Activated CD8-positive, alpha-beta memory T cell treated with anti-CD3 and anti-CD28 coated beads, Interleukin-2, amount 50 U/mL, for 24 hours (primary cell): ENCODE measurements around the gene KIF5A.
A peak's percentile ranks its signal among the peaks of the same experiment; 100 is the strongest.
"Not testable (repeated sequence)": the region's sequence is repeated elsewhere in the genome, so short reads cannot be mapped to it uniquely, and the experiment has no call there.

ENCODE experiments used
- DNase-seq: peaks from one replicate; pipeline ENCODE4 v3.0.0-alpha.2; 2020; ENCODE audit errors: extremely low read depth

KIF5A gene

GRCh38 chr12:57584050-57584449 is 34.2 kb downstream of the KIF5A start:
- DNase-seq = no peak

GRCh38 chr12:57584690-57585089 is 34.8 kb downstream of the KIF5A start:
- no peak for DNase-seq

GRCh38 chr12:57585156-57585555 is 35.3 kb downstream of the KIF5A start:
- DNase-seq = no peak

- no peak for DNase-seq
These were observed 36.3 kb downstream of the KIF5A start for GRCh38 chr12:57586128-57586527.

GRCh38 chr12:57586832-57587429 is 37.1 kb downstream of the KIF5A start:
- DNase-seq = no peak

GRCh38 chr12:57588951-57589610 is 39.2 kb downstream of the KIF5A start:
- DNase-seq = not testable (repeated sequence)

GRCh38 chr12:57590479-57590863 is 40.6 kb downstream of the KIF5A start:
- DNase-seq = no peak

GRCh38 chr12:57590864-57591781 is 41.3 kb downstream of the KIF5A start, which contains the start of gene PIP4K2C:
Gene PIP4K2C, plus strand, starts transcription at chr12:57591192. Its CDS starts 98 bp downstream, at chr12:57591290.
- peak; percentile 40 for DNase-seq

GRCh38 chr12:57591782-57592325 is 42.0 kb downstream of the KIF5A start:
- DNase-seq = no peak

GRCh38 chr12:57592551-57593165 is 42.8 kb downstream of the KIF5A start:
- no peak for DNase-seq

GRCh38 chr12:57593187-57593586 is 43.3 kb downstream of the KIF5A start:
- DNase-seq = no peak

- DNase-seq = no peak
These were observed 50.6 kb downstream of the KIF5A start for GRCh38 chr12:57600395-57600794.

GRCh38 chr12:57602544-57602943 is 52.7 kb downstream of the KIF5A start:
- no peak for DNase-seq

GRCh38 chr12:57603324-57603723 is 53.5 kb downstream of the KIF5A start:
- no peak for DNase-seq

GRCh38 chr12:57603815-57604453 is 54.1 kb downstream of the KIF5A start:
- DNase-seq = no peak

- no peak for DNase-seq
These were observed 54.7 kb downstream of the KIF5A start, which contains the start of gene DTX3 for GRCh38 chr12:57604454-57604991. Gene DTX3, plus strand, starts transcription at chr12:57604824. Its CDS starts 1,694 bp downstream, at chr12:57606518.

- no peak for DNase-seq
These were observed 55.4 kb downstream of the KIF5A start for GRCh38 chr12:57604992-57605810.

- no peak for DNase-seq
These were observed 56.0 kb downstream of the KIF5A start for GRCh38 chr12:57605811-57606311.

- no peak for DNase-seq
These were observed 56.6 kb downstream of the KIF5A start for GRCh38 chr12:57606399-57606798.

GRCh38 chr12:57606821-57607220 is 57.0 kb downstream of the KIF5A start:
- DNase-seq = no peak
